Measurements from ENCODE around the gene CYP51A1. TPM values are rescaled to one million over a fixed set of nuclear protein-coding genes. Genes with fewer than 3 reads are reported as not detected.
"Not testable (repeated sequence)": the region's sequence is repeated elsewhere in the genome, so short reads cannot be mapped to it uniquely, and the experiment has no call there.

The CYP51A1 gene
- total RNA-seq, 2 experiments from 2014 or later: 53.4 to 84.0 TPM

- H3K4me3 ChIP-seq (ENCODE audit: low read depth, low read length, poor library complexity, severe bottlenecking): no peak overlapping the region
- no peak for DNase-seq (ENCODE audit: low spot score)
- no peaks in the 10 kb centered on the region for H4K20me1 ChIP-seq (ENCODE audit: insufficient read depth, low read length)
- CTCF ChIA-PET (ENCODE audit: unreplicated experiment): no interaction called here
- no peak overlapping the region for H3K27ac ChIP-seq (ENCODE audit: low read depth, low read length, poor library complexity, severe bottlenecking)
- no peaks in the 10 kb centered on the region for H3K4me1 ChIP-seq (ENCODE audit: insufficient read depth, low read length, poor library complexity, severe bottlenecking)
- peaks cover 88% of the 10 kb centered on the region for H3K36me3 ChIP-seq (ENCODE audit: insufficient read depth, low read length)
- TF ChIP-seq EZH2phosphoT487 (IDR thresholded peaks at IDR 0.05; ENCODE audit: borderline replicate concordance, low read depth, low read length) (no peak), CTCF (conservative IDR thresholded peaks at IDR 0.05; ENCODE audit: low read length) (no peak)
- intact Hi-C loops (cut with micrococcal nuclease; ENCODE audit: unreplicated experiment): no loop called here
- no peak overlapping the region for H2AFZ ChIP-seq (ENCODE audit: low read length)
- BruUV-seq (replicated peaks): no TSS peak
- H3K9me3 ChIP-seq (ENCODE audit: low read length): no peaks in the 10 kb centered on the region
- POLR2A ChIA-PET: no interaction called here
- H3K4me2 ChIP-seq (ENCODE audit: low read length): no peak overlapping the region
- H3K79me2 ChIP-seq (ENCODE audit: insufficient read depth, low read depth, low read length): no peaks in the 10 kb centered on the region
- H3K9me2 ChIP-seq (ENCODE audit: insufficient read depth, low read length): no peaks in the 10 kb centered on the region
Observed at GRCh38 chr7:92110857-92111256, 23.4 kb downstream of the CYP51A1 start.

DNA sequence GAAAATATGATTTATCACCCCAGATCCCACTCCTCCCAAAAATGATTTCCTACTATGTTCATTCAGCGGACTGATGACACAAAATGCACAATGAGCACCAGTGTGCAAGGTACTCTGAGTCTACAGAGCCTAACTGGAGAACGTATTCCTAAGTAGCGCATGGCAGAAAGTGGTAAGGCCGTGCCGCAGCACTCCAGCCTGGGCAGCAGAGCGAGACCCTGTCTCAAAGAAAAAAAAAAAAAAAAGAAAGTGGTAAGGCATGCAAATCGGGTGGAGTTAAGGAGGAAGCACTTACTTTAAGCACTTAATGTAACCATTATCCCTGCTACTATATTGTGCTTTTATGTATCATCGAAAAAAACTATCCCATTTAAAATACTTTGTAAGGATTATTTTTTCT, 25.5 kb downstream of the CYP51A1 start:
- no peaks in the 10 kb centered on the region for H3K79me2 ChIP-seq (ENCODE audit: insufficient read depth, low read depth, low read length)
- H3K27ac ChIP-seq (ENCODE audit: low read depth, low read length, poor library complexity, severe bottlenecking): no peak overlapping the region
- CTCF ChIA-PET (ENCODE audit: unreplicated experiment): no interaction called here
- H3K36me3 ChIP-seq (ENCODE audit: insufficient read depth, low read length): peaks cover 79% of the 10 kb centered on the region
- no peaks in the 10 kb centered on the region for H4K20me1 ChIP-seq (ENCODE audit: insufficient read depth, low read length)
- BruUV-seq (replicated peaks): no TSS peak
- intact Hi-C loops (cut with micrococcal nuclease; ENCODE audit: unreplicated experiment): no loop called here
- no peak overlapping the region for H3K4me2 ChIP-seq (ENCODE audit: low read length)
- H3K4me3 ChIP-seq (ENCODE audit: low read depth, low read length, poor library complexity, severe bottlenecking): no peak overlapping the region
- POLR2A ChIA-PET: interaction anchor here (1.1 kb wide), 1 partner anchor 24 kb away, joined by 3 read pairs; no protein-coding TSS in a partner anchor
- no peaks in the 10 kb centered on the region for H3K9me3 ChIP-seq (ENCODE audit: low read length)
- DNase-seq (ENCODE audit: low spot score): no peak
- no peak for TF ChIP-seq CTCF (conservative IDR thresholded peaks at IDR 0.05; ENCODE audit: low read length)
- TF ChIP-seq EZH2phosphoT487 (IDR thresholded peaks at IDR 0.05; ENCODE audit: borderline replicate concordance, low read depth, low read length): no peak
- H3K4me1 ChIP-seq (ENCODE audit: insufficient read depth, low read length, poor library complexity, severe bottlenecking): no peaks in the 10 kb centered on the region
- H3K9me2 ChIP-seq (ENCODE audit: insufficient read depth, low read length): no peaks in the 10 kb centered on the region
- H2AFZ ChIP-seq (ENCODE audit: low read length): no peak overlapping the region

GRCh38 chr7:92102862-92103261, 31.4 kb downstream of the CYP51A1 start:
- H3K9me2 ChIP-seq (ENCODE audit: insufficient read depth, low read length); H2AFZ ChIP-seq (ENCODE audit: low read length); H3K4me1 ChIP-seq (ENCODE audit: insufficient read depth, low read length, poor library complexity, severe bottlenecking); H3K4me3 ChIP-seq (ENCODE audit: low read depth, low read length, poor library complexity, severe bottlenecking); H4K20me1 ChIP-seq (ENCODE audit: insufficient read depth, low read length); H3K27ac ChIP-seq (ENCODE audit: low read depth, low read length, poor library complexity, severe bottlenecking); intact Hi-C loops (cut with micrococcal nuclease; ENCODE audit: unreplicated experiment); DNase-seq (ENCODE audit: low spot score); H3K9me3 ChIP-seq (ENCODE audit: low read length); BruUV-seq (replicated peaks); H3K79me2 ChIP-seq (ENCODE audit: insufficient read depth, low read depth, low read length); CTCF ChIA-PET (ENCODE audit: unreplicated experiment); H3K4me2 ChIP-seq (ENCODE audit: low read length): not testable (repeated sequence)
- H3K36me3 ChIP-seq (ENCODE audit: insufficient read depth, low read length): peaks cover 69% of the 10 kb centered on the region
- POLR2A ChIA-PET: interaction anchor here (0.6 kb wide), 1 partner anchor 293 kb away, joined by 3 read pairs; no protein-coding TSS in a partner anchor
